Breast epithelium (tissue), 4 donors: Measurements from ENCODE around the gene LIN7C. TPM values are rescaled to one million over a fixed set of nuclear protein-coding genes. Genes with fewer than 3 reads are reported as not detected.

Experiments used
- DNase-seq, 2 donors: peaks; one replicate each; pipeline ENCODE4 v3.0.0-alpha.2; 2019; ENCODE audit warnings: low spot score in 2 of 2
- H3K27ac ChIP-seq, 2 donors: fragments of 200-600 bp; sonication (generic) in 1 of 2; one replicate each; pipeline ENCODE4 v1.5.1; 2016 to 2019; ENCODE audit warnings: mild to moderate bottlenecking in 1 of 2
- H3K27me3 ChIP-seq, 2 donors: fragments of 200-600 bp; sonication (generic) in 1 of 2; one replicate each; pipeline versions ENCODE4 v1.5.1 to v1.6.0; 2017 to 2019; ENCODE audit warnings: control low read depth in 1 of 2, mild to moderate bottlenecking in 1 of 2
- H3K36me3 ChIP-seq: fragments of 200-600 bp; one replicate; pipeline ENCODE4 v1.5.1; 2019
- H3K4me1 ChIP-seq, 2 donors: fragments of 200-600 bp; sonication (generic); one replicate each; pipeline ENCODE4 v1.5.1; 2016 to 2019; ENCODE audit warnings: control low read depth in 1 of 2
- H3K4me3 ChIP-seq, 3 donors: fragments of 200-600 bp; sonication (generic); 1 replicate in 2 of 3; 2 replicates in 1 of 3; pipeline ENCODE4 v1.5.1; 2016 to 2019; ENCODE audit warnings: mild to moderate bottlenecking in 3 of 3, moderate library complexity in 2 of 3
- H3K9me3 ChIP-seq, 2 donors: fragments of 200-600 bp; sonication (generic) in 1 of 2; one replicate each; pipeline ENCODE4 v1.5.1; 2016 to 2019; ENCODE audit warnings: control low read depth in 1 of 2
- POLR2A ChIP-seq: fragments of 450-650 bp; IDR thresholded peaks from one replicate; pipeline ENCODE4 v1.6.1; 2016; ENCODE audit warnings: antibody characterized with exemption, mild to moderate bottlenecking, moderate library complexity
- POLR2AphosphoS5 ChIP-seq, 3 donors: sonication (generic); formaldehyde crosslinking; IDR thresholded peaks; one replicate each; pipeline ENCODE4 v1.6.1; 2017; ENCODE audit warnings: antibody characterized with exemption in 3 of 3
- intact Hi-C: fragments of 100-400 bp; cut with DNase I; formaldehyde crosslinking; loops from one replicate; pipeline ENCODE4 v1.15.1; 2023; ENCODE audit warnings: low total_unique reads
- total RNA-seq, 3 donors: library from RNA; depleted of rRNA; stranded (reverse); fragments of >200 nt; gene quantifications; one replicate each; pipeline ENCODE4 v1.1.0, GENCODE V29; 2016
- TF ChIP-seq, protein P1 (sequence below), 3 donors: fragments of 450-650 bp; IDR thresholded peaks; one replicate each; pipeline ENCODE4 v1.5.1; 2016 to 2017; ENCODE audit warnings: antibody characterized with exemption in 3 of 3, mild to moderate bottlenecking in 3 of 3, moderate library complexity in 3 of 3

LIN7C gene
- total RNA-seq, 3 donors from 2014 or later = 26.6 to 43.8 (median 38.0) TPM

DNA sequence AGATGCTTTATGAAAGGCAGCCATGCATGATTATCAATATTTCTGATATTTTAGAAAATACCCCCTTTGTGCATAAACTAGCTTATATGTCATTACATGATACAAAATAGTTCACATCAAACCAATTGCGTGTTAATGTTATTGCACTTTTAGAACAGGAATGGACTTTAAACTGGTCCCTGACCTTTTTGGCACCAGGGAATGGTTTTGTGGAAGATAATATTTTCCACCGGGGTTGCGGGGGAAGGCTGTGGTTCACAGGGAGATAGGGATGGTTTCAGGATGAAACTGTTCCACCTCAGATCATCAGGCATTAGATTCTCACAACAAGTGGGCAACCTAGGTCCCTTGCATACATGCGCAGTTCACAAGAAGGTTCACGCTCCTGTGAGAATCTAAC, 17.5 kb downstream of the LIN7C start:
- no peak overlapping the region for H3K4me3 ChIP-seq

DNA sequence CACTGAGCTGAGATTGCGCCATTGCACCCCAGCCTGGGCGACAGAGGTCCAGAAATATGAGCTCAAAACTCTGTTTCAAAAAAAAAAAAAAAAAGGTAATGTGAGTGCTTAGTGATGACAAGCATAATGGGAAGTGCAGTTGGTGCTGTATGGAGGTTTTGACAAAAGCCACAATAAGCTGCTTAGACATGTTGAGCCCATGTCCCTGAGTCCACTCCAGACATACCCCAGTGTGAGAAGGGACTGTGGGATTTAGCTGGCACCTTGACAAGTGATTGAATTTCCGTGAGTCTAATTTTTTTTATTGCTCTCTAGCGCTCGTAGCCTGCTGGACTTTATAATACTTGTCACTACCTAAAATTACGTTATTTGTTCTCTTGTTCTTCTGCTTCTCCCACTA, 18.9 kb downstream of the LIN7C start:
- Histone ChIP-seq H3K9me3 (no peaks in the 10 kb centered on the region), H3K27me3 (no peaks in the 10 kb centered on the region), H3K27ac (no peak overlapping the region), H3K36me3 (no peaks in the 10 kb centered on the region), H3K4me3 (no peak overlapping the region), H3K4me1 (no peaks in the 10 kb centered on the region)
- DNase-seq = no peak
- intact Hi-C loops = no loop called here
- TF ChIP-seq POLR2A (no peak), POLR2AphosphoS5 (IDR thresholded peaks at IDR 0.05) (no peak)
- TF ChIP-seq, protein P1, sequence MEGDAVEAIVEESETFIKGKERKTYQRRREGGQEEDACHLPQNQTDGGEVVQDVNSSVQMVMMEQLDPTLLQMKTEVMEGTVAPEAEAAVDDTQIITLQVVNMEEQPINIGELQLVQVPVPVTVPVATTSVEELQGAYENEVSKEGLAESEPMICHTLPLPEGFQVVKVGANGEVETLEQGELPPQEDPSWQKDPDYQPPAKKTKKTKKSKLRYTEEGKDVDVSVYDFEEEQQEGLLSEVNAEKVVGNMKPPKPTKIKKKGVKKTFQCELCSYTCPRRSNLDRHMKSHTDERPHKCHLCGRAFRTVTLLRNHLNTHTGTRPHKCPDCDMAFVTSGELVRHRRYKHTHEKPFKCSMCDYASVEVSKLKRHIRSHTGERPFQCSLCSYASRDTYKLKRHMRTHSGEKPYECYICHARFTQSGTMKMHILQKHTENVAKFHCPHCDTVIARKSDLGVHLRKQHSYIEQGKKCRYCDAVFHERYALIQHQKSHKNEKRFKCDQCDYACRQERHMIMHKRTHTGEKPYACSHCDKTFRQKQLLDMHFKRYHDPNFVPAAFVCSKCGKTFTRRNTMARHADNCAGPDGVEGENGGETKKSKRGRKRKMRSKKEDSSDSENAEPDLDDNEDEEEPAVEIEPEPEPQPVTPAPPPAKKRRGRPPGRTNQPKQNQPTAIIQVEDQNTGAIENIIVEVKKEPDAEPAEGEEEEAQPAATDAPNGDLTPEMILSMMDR (IDR thresholded peaks at IDR 0.05) = no peak

More for the DNA sequence above, 17.5 kb downstream of the LIN7C start:
- Histone ChIP-seq H3K27ac (no peak overlapping the region), H3K4me1 (no peaks in the 10 kb centered on the region), H3K27me3 (no peaks in the 10 kb centered on the region), H3K36me3 (no peaks in the 10 kb centered on the region), H3K9me3 (no peaks in the 10 kb centered on the region)
- no peak for DNase-seq
- TF ChIP-seq, protein P1 (IDR thresholded peaks at IDR 0.05) = no peak
- TF ChIP-seq POLR2AphosphoS5 (IDR thresholded peaks at IDR 0.05) = no peak
- TF ChIP-seq POLR2A = no peak
- intact Hi-C loops = no loop called here

DNA sequence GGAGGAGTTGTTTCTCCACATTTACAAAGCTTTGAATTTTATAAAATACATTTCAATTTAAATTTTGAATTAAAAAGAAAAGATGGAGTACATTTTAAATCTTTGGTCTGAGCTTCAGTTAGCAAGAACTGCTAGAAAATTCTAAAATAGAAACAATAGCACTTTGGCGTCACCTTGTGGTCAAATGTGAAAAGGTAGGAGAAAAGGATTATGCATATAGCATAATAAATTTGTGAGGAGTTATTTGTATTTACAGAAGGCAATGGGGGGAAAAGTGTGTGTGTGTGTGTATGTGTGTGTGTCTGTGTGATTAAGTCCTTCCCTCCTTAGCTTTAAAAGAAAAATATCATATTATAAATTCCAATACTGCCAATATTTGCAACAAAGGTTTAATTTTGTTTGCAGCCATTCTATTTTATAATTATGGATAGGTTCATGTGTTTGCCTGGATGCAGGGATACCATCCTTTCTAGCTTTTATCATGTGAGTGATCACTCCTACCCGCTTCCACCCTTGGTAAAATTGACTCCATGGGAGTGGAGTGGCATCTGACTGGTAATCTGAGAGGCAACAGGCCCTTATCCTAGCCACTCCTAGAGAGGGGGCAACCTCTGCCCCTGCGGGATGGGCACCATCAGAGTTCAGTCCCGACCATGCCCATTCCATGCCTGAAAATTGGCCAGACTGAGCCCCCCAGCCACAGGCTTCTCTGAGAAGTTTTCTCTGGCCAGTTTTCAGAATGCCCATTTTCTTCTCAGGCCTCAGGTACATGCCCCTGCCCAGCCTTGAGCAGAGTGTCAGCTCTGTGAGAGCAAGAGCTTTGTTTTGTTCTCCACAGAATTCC, 20.4 kb downstream of the LIN7C start:
- no peak for TF ChIP-seq POLR2A
- TF ChIP-seq, protein P1 (IDR thresholded peaks at IDR 0.05) = peak; percentile 85 to 97 (median 96)
- no peak for TF ChIP-seq POLR2AphosphoS5 (IDR thresholded peaks at IDR 0.05)
- H3K27ac ChIP-seq = no peak overlapping the region
- no peak overlapping the region for H3K4me3 ChIP-seq
- no peaks in the 10 kb centered on the region for H3K36me3 ChIP-seq
- intact Hi-C loops = no loop called here
- H3K4me1 ChIP-seq = no peaks in the 10 kb centered on the region
- DNase-seq = no peak
- no peaks in the 10 kb centered on the region for H3K27me3 ChIP-seq
- H3K9me3 ChIP-seq = no peaks in the 10 kb centered on the region

DNA sequence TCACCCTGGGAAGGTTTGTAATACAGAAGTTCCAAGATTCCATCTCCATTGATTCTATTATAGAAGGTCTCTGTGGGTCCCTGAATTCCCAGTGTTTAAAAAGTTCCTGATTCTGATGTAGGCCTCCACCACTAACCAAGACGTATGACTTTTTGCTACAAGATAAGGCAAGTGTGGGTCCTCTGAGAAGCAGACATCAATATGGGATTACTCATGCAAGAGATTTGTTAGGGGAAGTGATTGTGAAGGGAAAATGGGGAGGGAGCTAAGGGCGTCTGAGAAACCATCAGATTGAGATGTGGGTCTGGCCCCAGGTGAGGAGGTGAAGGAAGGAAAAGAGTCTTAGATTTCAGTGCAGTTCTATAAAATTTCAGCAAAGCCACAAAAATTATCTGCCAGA, 23.8 kb downstream of the LIN7C start:
- TF ChIP-seq, protein P1 (IDR thresholded peaks at IDR 0.05) = no peak
- TF ChIP-seq POLR2AphosphoS5 (IDR thresholded peaks at IDR 0.05) (no peak), POLR2A (no peak)
- DNase-seq = no peak
- Histone ChIP-seq H3K27me3 (no peaks in the 10 kb centered on the region), H3K4me1 (no peaks in the 10 kb centered on the region), H3K4me3 (no peak overlapping the region), H3K9me3 (no peaks in the 10 kb centered on the region), H3K27ac (no peak overlapping the region), H3K36me3 (no peaks in the 10 kb centered on the region)
- intact Hi-C loops = no loop called here

DNA sequence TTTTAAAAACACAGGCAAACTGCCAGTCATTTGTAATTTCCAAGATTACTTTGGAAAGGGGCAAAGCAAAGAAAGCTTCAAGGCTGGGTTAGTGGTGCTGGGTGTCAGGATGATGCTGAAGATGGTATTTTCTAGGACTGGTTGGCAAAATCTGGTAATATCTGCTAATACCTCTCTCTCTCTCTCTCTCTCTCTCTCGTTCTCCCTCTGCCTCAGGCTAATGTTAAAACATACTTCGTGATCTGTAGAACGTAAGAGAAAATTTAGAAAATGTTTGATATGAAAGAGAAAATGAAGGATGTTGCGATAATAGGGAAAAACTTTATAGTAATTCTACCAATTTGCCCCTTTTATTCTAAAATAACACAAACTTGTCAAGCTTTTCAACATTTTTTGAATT, 24.6 kb downstream of the LIN7C start:
- H3K4me1 ChIP-seq = no peaks in the 10 kb centered on the region
- intact Hi-C loops = no loop called here
- no peak for DNase-seq
- H3K36me3 ChIP-seq = no peaks in the 10 kb centered on the region
- TF ChIP-seq, protein P1 (IDR thresholded peaks at IDR 0.05) = no peak
- TF ChIP-seq POLR2AphosphoS5 (IDR thresholded peaks at IDR 0.05) (no peak), POLR2A (no peak)
- H3K4me3 ChIP-seq = no peak overlapping the region
- no peaks in the 10 kb centered on the region for H3K27me3 ChIP-seq
- no peak overlapping the region for H3K27ac ChIP-seq
- H3K9me3 ChIP-seq = no peaks in the 10 kb centered on the region
